ENCODE data around the gene CTSF. TPM values are rescaled to one million over a fixed set of nuclear protein-coding genes. Genes with fewer than 3 reads are reported as not detected.

The CTSF gene
- total RNA-seq, 4 donors from 2014 or later: 55.9 to 196 (median 121) TPM

- TF ChIP-seq, protein P1, sequence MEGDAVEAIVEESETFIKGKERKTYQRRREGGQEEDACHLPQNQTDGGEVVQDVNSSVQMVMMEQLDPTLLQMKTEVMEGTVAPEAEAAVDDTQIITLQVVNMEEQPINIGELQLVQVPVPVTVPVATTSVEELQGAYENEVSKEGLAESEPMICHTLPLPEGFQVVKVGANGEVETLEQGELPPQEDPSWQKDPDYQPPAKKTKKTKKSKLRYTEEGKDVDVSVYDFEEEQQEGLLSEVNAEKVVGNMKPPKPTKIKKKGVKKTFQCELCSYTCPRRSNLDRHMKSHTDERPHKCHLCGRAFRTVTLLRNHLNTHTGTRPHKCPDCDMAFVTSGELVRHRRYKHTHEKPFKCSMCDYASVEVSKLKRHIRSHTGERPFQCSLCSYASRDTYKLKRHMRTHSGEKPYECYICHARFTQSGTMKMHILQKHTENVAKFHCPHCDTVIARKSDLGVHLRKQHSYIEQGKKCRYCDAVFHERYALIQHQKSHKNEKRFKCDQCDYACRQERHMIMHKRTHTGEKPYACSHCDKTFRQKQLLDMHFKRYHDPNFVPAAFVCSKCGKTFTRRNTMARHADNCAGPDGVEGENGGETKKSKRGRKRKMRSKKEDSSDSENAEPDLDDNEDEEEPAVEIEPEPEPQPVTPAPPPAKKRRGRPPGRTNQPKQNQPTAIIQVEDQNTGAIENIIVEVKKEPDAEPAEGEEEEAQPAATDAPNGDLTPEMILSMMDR (IDR thresholded peaks at IDR 0.05; ENCODE audit: low read depth): no peak
These were observed 12.4 kb upstream of the CTSF start for GRCh38 chr11:66580803-66581202.

- TF ChIP-seq, protein P1 (IDR thresholded peaks at IDR 0.05; ENCODE audit: low read depth): no peak
These were observed 10.7 kb upstream of the CTSF start for GRCh38 chr11:66579017-66579606.

DNA sequence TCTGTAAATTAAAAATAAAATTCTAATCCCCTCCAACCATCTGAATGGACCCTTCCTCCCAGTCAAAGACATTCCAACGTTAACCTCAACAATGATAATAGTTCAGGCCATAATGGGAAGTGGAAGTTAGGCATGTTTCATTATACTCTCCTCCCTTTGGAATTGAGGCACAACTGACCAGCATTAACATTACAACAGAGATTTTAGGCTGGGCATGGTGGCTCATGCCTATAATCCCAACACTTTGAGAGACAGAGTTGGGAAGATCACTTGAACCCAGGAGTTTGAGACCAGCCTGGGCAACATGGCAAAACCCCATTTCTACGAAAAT, 2.4 kb upstream of the CTSF start:
- TF ChIP-seq, protein P1 (IDR thresholded peaks at IDR 0.05; ENCODE audit: low read depth): no peak

DNA sequence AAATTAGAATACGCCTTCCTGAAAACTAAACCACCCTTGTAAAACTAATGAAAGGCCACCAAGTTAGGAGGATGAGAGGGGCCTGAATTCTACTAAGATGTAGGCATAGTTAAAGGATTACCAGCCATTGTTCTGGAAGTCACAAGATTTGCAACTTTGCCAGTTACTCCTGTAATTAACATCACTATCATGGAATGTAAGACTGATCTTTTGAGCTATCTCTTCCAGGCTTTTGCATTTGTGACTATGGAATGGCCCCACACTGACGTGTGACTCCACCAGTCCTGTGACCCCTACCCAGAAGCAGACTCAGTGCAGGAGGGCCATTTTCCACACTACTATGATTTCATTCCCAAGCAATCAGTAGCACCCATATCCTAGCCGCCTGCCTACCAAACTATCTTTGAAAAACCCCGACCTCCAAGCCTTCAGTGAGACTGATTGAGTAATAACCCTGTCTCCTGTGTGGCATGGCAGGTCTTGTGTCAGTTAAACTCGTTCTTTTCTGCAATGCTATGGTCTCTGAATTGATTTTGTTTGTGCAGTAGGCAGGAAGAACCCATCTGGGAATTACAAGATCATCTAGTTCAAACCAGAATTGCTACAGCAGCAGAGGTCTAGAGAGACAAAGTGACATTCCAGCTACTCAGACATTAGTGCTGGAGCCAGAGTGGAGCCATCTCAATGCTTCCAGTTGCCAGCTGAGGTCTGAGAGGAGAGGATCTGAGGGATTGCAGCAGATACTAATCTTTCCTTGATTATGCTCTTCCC, 1.9 kb upstream of the CTSF start:
- TF ChIP-seq, protein P1 (IDR thresholded peaks at IDR 0.05; ENCODE audit: low read depth): no peak

DNA sequence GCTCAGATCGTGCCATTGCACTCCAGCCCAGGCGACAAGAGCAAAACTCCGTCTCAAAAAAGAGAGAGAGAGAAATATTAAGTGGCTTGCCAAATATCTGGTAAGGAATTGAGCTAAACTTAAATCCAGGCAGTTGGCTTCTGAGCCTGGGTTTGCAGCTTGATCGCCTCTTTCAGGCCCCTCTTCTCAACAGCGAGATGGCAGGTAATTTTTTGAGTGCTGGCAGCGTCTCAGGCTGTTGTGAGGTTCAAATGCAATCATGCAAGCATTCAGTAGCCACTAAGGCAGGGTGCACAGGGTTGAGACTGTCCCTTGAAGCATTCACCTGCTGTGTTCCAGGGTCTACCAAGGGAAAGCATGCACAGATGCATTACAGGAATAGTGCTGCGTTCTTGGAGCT, 670 bp upstream of the CTSF start:
- TF ChIP-seq, protein P1 (IDR thresholded peaks at IDR 0.05; ENCODE audit: low read depth): no peak

DNA sequence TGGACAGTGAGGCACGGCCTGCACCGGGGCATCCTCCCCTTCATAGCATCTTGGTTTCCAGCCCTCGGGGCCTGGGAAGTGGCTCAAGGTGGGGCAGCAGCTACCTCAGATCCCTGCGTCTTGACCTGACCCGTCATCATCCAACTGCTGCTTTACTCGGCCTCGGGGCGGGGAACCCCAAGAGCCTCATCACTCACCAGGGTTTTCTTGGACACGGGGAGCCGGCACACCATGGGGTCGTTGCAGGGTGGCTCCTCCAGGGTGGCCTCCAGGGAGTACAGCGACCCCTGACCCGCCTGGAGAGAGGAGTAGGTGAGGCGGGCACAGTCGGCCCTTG, 651 bp downstream of the CTSF start:
- TF ChIP-seq, protein P1 (IDR thresholded peaks at IDR 0.05; ENCODE audit: low read depth): no peak

- TF ChIP-seq, protein P1 (IDR thresholded peaks at IDR 0.05; ENCODE audit: low read depth): no peak
These were observed 2.2 kb downstream of the CTSF start for GRCh38 chr11:66566221-66566620.
